Stimulated activated CD4-positive, alpha-beta T cell treated with anti-CD3 and anti-CD28 coated beads, Interleukin-4, amount 100 ng/mL, for 4 hours (primary cell): ENCODE results near the gene NPSR1.
"Not testable (repeated sequence)": the region's sequence is repeated elsewhere in the genome, so short reads cannot be mapped to it uniquely, and the experiment has no call there.

ENCODE experiments used
- DNase-seq, 2 experiments: peaks; one replicate each; pipeline ENCODE4 v3.0.0-alpha.2; 2020

NPSR1 gene, protein sequence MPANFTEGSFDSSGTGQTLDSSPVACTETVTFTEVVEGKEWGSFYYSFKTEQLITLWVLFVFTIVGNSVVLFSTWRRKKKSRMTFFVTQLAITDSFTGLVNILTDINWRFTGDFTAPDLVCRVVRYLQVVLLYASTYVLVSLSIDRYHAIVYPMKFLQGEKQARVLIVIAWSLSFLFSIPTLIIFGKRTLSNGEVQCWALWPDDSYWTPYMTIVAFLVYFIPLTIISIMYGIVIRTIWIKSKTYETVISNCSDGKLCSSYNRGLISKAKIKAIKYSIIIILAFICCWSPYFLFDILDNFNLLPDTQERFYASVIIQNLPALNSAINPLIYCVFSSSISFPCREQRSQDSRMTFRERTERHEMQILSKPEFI

DNA sequence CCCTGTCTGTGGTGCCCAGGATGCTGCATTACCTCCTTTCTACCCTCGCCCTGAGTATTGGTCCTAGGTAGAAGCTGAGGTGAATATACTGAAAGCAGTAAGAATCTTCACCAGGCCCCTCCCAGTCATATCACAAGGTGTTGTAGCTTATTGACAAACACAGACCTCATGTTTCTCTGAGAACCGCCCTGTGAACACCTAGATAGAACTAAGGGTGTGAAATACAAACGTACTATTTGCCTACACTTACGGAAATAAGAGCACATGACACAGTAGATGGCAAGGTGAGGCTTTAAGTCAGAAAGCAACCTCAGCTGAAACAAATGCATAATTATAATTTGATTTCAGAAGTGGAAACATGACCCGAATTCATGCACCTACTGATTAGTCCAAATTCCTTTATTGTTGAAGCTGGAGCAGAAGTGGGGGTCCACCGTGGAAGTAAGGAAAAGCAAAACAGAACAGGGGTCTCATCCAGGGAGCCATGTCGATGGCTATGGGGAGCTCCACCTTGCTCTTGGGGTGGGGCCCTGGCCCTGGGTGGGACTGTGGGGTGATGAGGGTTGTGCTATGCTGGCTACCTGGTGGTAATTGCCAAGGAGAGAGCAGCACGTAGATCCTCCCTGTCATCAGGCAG lies at the start of gene NPSR1:
TSS of gene NPSR1 (plus strand) at position 587 of the 637 bp plus-strand sequence. CDS start 195 bp downstream, outside the sequence.
- no peak for DNase-seq

- no peak for DNase-seq
Measured at GRCh38 chr7:34612661-34613060, 45.4 kb upstream of the NPSR1 start.

DNA sequence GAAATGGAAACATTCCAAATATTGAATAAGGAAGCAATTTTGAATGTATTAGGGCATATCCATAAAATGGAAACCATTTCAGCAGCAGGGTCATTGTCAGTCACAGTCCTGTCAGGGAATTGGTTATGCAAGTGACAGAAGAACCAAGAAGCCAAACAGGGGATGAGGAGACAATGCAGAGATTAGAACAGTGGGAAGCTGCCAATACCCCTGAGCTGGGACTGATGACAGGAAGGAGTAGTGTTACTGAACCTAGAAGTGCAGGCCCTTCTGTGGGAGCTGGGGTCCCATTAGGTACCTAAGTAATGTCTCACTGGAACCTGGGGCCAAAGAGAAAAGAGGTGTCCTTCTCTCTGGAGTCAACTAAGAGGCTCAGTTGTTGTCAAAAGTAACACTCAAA lies 37.6 kb upstream of the NPSR1 start:
- DNase-seq = no peak

DNA sequence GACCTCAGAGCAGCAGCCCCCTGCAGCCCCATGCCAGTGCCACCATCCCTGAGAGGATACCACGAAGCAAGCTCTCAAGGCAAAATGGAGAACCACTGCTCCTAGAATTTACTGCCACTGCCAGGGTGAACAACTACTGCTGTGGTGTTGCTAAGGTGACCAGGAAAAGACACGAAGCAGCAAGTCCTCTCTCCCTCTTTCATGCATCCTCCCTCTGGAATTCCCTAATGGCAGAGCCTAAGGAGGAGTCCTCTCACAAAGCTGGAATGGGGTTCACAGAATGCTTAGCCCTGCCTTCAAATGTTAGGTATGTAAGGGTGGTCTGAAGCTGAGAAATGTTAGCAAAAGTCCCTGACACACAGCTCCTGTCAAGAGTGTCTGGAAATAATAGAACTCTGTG lies 35.8 kb upstream of the NPSR1 start:
- no peak for DNase-seq

DNA sequence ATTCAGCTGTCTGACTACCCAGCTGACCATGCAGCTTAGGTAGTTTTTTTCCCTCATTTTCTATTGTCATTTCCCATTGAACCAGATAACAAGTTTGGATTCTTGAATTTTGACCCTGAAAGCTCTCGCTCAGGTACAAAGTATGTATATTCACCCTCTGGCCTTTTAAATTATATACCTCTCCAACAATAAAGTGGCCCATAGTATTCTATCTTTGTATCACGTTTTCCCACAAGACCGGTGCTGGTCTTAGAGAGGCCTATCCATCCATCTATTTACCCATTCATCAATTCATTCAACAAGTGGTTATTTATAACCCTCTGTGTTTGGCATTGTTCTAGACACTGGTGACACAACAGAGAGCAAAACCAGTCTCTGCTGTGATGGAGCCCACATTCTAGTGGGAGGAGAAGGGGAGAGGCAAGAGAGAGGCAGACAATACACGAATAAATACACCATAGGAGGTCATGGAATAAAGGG lies 35.2 kb upstream of the NPSR1 start:
- no peak for DNase-seq

DNA sequence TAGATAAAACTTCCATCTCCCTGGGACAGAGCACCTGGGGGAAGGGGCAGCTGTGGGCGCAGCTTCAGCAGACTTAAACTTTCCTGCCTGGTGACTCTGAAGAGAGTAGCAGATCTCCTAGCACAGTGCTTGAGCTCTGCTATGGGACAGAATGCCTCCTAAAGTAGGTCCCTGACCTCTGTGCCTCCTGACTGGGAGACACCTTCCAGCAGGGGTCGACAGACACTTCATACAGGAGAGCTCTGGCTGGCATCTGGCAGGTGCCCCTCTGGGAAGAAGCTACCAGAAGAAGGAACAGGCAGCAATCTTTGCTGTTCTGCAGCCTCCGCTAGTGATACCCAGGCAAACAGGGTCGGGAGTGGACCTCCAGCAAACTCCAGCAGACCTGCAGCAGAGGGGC lies 29.4 kb upstream of the NPSR1 start:
- DNase-seq = not testable (repeated sequence)

DNA sequence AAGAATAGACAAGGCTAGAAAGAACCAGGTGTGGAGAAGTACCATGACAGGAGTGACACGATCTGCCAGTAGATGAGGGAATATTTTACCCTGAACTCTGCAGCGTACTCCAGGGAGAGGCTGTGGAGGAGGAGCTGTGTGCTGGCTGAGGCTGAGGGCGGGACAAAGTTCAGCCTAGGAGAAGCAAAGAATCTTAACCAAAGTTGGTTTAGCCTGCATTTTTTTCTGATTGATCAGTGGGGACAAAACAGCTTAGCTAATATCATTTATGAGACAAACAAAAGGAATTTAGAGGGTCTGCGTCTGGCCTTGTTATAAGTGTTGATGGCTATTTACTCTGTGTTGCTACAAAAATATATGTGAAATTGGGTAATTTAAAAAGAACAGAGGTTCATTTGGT lies 5.2 kb upstream of the NPSR1 start:
- DNase-seq = no peak

- DNase-seq = no peak
Measured at GRCh38 chr7:34653787-34654186, 4.2 kb upstream of the NPSR1 start.

- DNase-seq = no peak
Measured at GRCh38 chr7:34655384-34655783, 2.6 kb upstream of the NPSR1 start.

GRCh38 chr7:34656041-34656440 lies 2.0 kb upstream of the NPSR1 start:
- no peak for DNase-seq

GRCh38 chr7:34659472-34660075 lies 1.6 kb downstream of the NPSR1 start:
- DNase-seq = no peak

DNA sequence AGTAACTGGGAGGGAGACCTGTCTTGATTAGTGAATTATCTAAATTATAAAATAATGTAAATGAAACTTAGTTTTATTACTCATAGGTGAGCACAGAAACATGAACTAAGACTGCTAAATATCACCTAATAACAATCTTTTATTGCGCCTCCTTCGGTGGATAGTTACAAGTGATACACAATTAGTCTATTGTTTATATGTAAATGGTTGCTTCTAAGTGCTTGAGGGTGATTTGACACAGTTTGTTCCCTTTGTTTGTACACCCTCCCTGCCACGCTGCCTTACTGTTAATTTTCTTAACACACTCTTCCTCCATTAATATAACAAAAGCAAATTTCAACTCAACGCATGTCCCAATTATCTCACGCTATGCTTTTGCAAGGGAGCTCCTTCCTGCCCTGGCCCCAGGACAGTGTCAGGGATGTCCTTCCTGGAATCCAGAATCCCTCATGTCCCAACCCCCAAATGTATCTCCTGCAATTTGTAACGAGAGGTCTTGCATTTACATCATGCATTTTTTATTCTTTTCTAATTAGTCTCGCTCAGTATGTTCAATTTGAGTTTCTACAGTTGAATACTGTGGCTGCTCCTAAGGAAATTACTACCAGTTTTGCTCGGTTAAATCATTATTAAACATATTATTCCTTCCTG lies 4.2 kb downstream of the NPSR1 start:
- no peak for DNase-seq

DNA sequence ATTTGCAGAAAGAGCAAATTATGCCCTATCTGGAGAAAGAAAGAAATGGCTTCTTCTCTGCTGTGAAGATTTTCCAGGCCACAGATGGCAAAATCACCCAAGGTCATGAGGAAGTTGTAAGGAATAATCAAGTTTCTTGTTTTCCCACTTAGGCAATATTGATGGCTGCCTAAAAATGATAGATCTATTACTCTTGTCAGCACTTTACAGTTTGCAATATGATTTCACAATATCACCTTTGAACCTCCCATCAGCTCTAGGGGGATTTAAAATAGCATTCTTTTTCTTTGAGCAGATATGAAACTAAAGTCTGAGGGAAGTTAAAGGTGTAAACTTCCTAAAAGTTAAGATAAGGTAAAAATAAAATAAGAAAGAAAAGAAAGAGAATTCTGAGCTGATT lies 6.7 kb downstream of the NPSR1 start:
- DNase-seq = no peak

DNA sequence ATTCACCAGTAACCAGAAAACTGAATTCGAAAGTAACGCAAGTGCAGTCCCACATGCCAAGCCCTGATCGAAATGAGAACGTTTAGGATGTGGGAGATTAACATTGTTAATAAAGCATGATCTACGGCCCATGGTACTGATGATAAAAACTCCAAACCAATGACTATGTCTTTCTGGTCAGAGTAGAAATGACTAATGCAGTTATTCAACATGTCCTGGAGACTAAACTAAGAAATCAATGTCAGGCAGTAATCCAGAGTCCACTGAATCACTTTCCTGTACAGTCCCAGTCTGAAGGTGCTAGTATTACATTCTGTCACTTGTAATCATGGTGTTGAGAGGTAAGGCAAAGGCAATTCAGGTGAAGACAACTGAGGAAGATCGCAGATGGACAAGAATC lies 14.4 kb downstream of the NPSR1 start:
- no peak for DNase-seq

- DNase-seq = no peak
Measured at GRCh38 chr7:34673066-34673465, 15.0 kb downstream of the NPSR1 start.

- no peak for DNase-seq
Measured at GRCh38 chr7:34675749-34676374, 17.8 kb downstream of the NPSR1 start.

DNA sequence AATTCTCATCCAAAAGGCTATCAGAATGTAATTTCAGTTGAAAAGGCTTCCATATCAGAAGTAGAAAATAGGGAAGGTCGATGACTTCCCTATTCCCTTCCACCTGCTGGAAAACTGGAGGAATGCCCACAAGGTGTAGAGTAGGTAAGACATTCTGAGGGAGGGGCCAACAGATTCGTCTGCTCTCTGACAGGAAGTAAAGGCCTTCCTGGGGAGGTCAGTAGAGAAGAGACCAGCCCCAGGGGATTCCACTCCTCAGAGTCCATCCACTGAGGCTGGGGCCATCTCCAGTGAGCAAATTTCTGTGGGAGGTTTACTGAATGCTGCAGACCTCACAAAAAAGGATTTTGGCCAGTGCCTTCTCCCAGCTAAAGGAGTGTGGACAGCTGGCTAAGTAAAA lies 19.5 kb downstream of the NPSR1 start:
- DNase-seq = no peak

- no peak for DNase-seq
Measured at GRCh38 chr7:34687529-34687928, 29.5 kb downstream of the NPSR1 start.

DNA sequence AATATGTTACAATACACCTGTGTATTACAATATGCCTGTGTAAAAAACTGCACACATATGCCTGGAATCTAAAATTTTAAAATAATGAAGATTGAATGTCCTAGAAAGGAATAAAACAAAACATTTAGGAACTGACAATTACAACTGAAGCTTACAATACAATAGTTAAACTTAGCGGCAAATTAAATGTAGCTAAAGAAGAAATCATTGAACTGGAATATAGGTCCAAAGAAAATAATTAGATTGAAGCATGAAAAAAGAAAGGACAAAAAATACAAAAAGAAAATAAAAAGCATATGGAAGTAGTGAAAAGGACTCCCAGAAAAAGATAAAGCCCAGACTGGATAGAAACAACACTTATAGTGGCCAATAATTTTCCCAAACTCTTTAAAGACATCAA lies 38.4 kb downstream of the NPSR1 start:
- DNase-seq = no peak

GRCh38 chr7:34709771-34710170 lies 51.8 kb downstream of the NPSR1 start:
- DNase-seq = no peak

DNA sequence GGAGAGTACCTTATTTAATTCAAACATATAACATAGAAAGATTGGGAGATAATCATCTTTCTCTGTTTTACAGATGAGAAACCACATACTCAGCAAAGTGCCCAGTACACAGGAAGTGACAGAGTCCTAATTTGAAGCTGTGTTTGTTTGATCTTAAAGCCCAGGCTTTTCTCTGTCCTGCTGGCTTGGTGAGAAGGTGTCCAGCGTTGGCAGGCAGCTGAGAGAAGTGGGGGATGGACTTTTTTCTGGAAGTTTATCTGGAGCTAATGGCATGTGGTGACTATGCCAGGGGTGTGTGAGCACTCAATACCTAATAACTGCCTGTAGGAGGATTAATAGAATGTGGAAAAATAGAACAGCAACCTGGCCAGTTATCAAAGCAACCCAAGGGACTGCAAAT lies 60.8 kb downstream of the NPSR1 start:
- DNase-seq = no peak

DNA sequence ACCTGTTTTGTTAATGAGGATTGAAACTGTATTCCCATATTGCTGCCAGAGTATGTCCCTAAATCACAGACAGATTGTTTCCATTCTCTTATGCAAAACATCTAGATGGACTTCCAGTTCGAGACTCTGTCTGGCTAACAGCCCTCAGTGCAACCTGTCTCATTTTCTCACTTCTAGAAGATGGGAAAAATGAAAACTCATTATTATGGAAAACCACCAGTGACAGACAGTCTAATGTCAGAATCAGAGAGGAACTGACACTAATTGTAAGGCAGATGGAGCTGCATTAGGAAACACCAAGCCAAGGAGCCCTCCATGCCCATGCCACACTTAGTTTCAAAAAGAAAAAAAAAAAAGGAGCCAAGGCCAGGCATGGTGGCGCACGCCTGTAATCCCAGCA lies 61.6 kb downstream of the NPSR1 start:
- DNase-seq = no peak

GRCh38 chr7:34720289-34720688 lies 62.3 kb downstream of the NPSR1 start:
- DNase-seq = no peak
